Hematopoietic multipotent progenitor cell treated with erythropoietin and hydrocortisone succinate and interleukin-3 and kit ligand, for 8 days (in vitro differentiated cells): ENCODE data around the gene DYSF.

ENCODE experiments used
- DNase-seq: peaks from one replicate; pipeline ENCODE4 v3.0.0-alpha.2; 2015

DYSF gene

GRCh38 chr2:71457123-71457915 lies 4.0 kb downstream of the DYSF start:
- peak; percentile 70 for DNase-seq

- DNase-seq = peak; percentile 36
Observed at GRCh38 chr2:71457923-71458322, 4.6 kb downstream of the DYSF start.

- DNase-seq = no peak
Observed at GRCh38 chr2:71458413-71459083, 5.2 kb downstream of the DYSF start.

GRCh38 chr2:71459084-71459431 lies 5.7 kb downstream of the DYSF start:
- DNase-seq = no peak

GRCh38 chr2:71460056-71460455 lies 6.7 kb downstream of the DYSF start:
- no peak for DNase-seq

GRCh38 chr2:71460595-71461303 lies 7.4 kb downstream of the DYSF start:
- peak; percentile 64 for DNase-seq

- DNase-seq = no peak
Observed at GRCh38 chr2:71461304-71461671, 7.9 kb downstream of the DYSF start.

- DNase-seq = no peak
Observed at GRCh38 chr2:71462056-71462605, 8.8 kb downstream of the DYSF start.

GRCh38 chr2:71462641-71463341 lies 9.4 kb downstream of the DYSF start:
- no peak for DNase-seq

GRCh38 chr2:71463342-71463654 lies 9.9 kb downstream of the DYSF start:
- DNase-seq = no peak

- DNase-seq = no peak
Observed at GRCh38 chr2:71464389-71464788, 11.0 kb downstream of the DYSF start.

GRCh38 chr2:71465356-71465755 lies 12.0 kb downstream of the DYSF start:
- DNase-seq = no peak

GRCh38 chr2:71465961-71466300 lies 12.6 kb downstream of the DYSF start:
- DNase-seq = no peak

GRCh38 chr2:71466301-71467179 lies 13.2 kb downstream of the DYSF start:
- no peak for DNase-seq

GRCh38 chr2:71467180-71467815 lies 13.9 kb downstream of the DYSF start:
- no peak for DNase-seq

- DNase-seq = no peak
Observed at GRCh38 chr2:71468279-71469015, 15.1 kb downstream of the DYSF start.

- DNase-seq = no peak
Observed at GRCh38 chr2:71469403-71470398, 16.3 kb downstream of the DYSF start.

- no peak for DNase-seq
Observed at GRCh38 chr2:71471276-71471675, 17.9 kb downstream of the DYSF start.

GRCh38 chr2:71472019-71472418 lies 18.7 kb downstream of the DYSF start:
- no peak for DNase-seq
